Mesenchymal stem cell (in vitro differentiated cells and primary cell): Measurements from ENCODE around the gene OSBPL7.

ENCODE experiments used
- DNase-seq: peaks from one replicate; pipeline ENCODE4 v3.0.0-alpha.2; 2013
- H2AFZ ChIP-seq: one replicate; pipeline ENCODE4 v1.6.1; 2013; ENCODE audit warnings: low read depth, mild to moderate bottlenecking, control low read depth, inconsistent platforms, low read length, moderate library complexity
- H2AK5ac ChIP-seq: 2 replicates; pipeline ENCODE4 v1.6.1; 2013; ENCODE audit warnings: low read length, moderate library complexity, mild to moderate bottlenecking, inconsistent platforms; ENCODE audit not compliant: severe bottlenecking
- H2BK120ac ChIP-seq: one replicate; pipeline ENCODE4 v1.6.1; 2013; ENCODE audit warnings: low read depth, mild to moderate bottlenecking, inconsistent platforms, low read length, moderate library complexity
- H2BK12ac ChIP-seq, 2 experiments: one replicate each; pipeline ENCODE4 v1.6.1; 2013; ENCODE audit warnings: inconsistent platforms in 2 of 2, low read length in 2 of 2, mild to moderate bottlenecking in 2 of 2, moderate library complexity in 2 of 2, control low read depth in 1 of 2
- H2BK15ac ChIP-seq: one replicate; pipeline ENCODE4 v1.6.1; 2013; ENCODE audit warnings: mild to moderate bottlenecking, low read depth, inconsistent platforms; ENCODE audit not compliant: poor library complexity, severe bottlenecking
- H2BK5ac ChIP-seq: 2 replicates; pipeline ENCODE4 v1.6.1; 2013; ENCODE audit warnings: low read depth, mild to moderate bottlenecking, low read length, control low read depth, inconsistent platforms; ENCODE audit not compliant: poor library complexity, severe bottlenecking
- H3K14ac ChIP-seq, 2 experiments: one replicate each; pipeline ENCODE4 v1.6.1; 2013; ENCODE audit warnings: inconsistent platforms in 2 of 2, low read length in 2 of 2, control low read depth in 1 of 2, mild to moderate bottlenecking in 1 of 2, moderate library complexity in 1 of 2
- H3K18ac ChIP-seq, 2 experiments: one replicate each; pipeline ENCODE4 v1.6.1; 2013; ENCODE audit warnings: inconsistent platforms in 2 of 2, low read length in 2 of 2, control low read depth in 1 of 2, low read depth in 1 of 2, mild to moderate bottlenecking in 1 of 2
- H3K23ac ChIP-seq, 2 experiments: one replicate each; pipeline ENCODE4 v1.6.1; 2013; ENCODE audit warnings: inconsistent platforms in 2 of 2, low read length in 2 of 2, mild to moderate bottlenecking in 2 of 2, moderate library complexity in 2 of 2, control low read depth in 1 of 2
- H3K27ac ChIP-seq: 2 replicates; pipeline ENCODE4 v1.5.1; 2013; ENCODE audit warnings: mild to moderate bottlenecking, moderate library complexity, low read length, control low read depth, inconsistent platforms; ENCODE audit not compliant: poor library complexity, severe bottlenecking
- H3K27me3 ChIP-seq, 2 experiments: 2 replicates each; pipeline versions ENCODE4 v1.6.1 to v1.7.0; 2013; ENCODE audit warnings: low read length in 2 of 2, mild to moderate bottlenecking in 2 of 2, moderate library complexity in 2 of 2, control low read depth in 1 of 2, inconsistent platforms in 1 of 2; ENCODE audit not compliant: control insufficient read depth in 1 of 2, insufficient read depth in 1 of 2
- H3K36me3 ChIP-seq, 2 experiments: 2 replicates each; pipeline versions ENCODE4 v1.6.1 to v1.7.0; 2013; ENCODE audit warnings: low read length in 2 of 2, control low read depth in 1 of 2, inconsistent platforms in 1 of 2, low read depth in 1 of 2, mild to moderate bottlenecking in 1 of 2; ENCODE audit not compliant: insufficient read depth in 2 of 2, control insufficient read depth in 1 of 2
- H3K4ac ChIP-seq, 2 experiments: one replicate each; pipeline ENCODE4 v1.6.1; 2013; ENCODE audit warnings: inconsistent platforms in 2 of 2, low read length in 2 of 2, mild to moderate bottlenecking in 2 of 2, moderate library complexity in 2 of 2, control low read depth in 1 of 2, low read depth in 1 of 2
- H3K4me1 ChIP-seq: 2 replicates; pipeline ENCODE4 v1.6.1; 2013; ENCODE audit warnings: low read depth, low read length, control low read depth; ENCODE audit not compliant: control insufficient read depth, insufficient read depth
- H3K4me2 ChIP-seq: 2 replicates; pipeline ENCODE4 v1.6.1; 2013; ENCODE audit warnings: low read length, mild to moderate bottlenecking, inconsistent platforms; ENCODE audit not compliant: poor library complexity, severe bottlenecking
- H3K4me3 ChIP-seq, 2 experiments: 2 replicates each; pipeline versions ENCODE4 v1.5.1 to v1.7.0; 2013; ENCODE audit warnings: low read length in 2 of 2, mild to moderate bottlenecking in 2 of 2, control low read depth in 1 of 2, low read depth in 1 of 2; ENCODE audit not compliant: insufficient read depth in 1 of 2
- H3K79me1 ChIP-seq: replicated peaks from 2 replicates; pipeline ENCODE4 v1.6.1; 2013; ENCODE audit warnings: mild to moderate bottlenecking, control low read depth, low read length, inconsistent platforms; ENCODE audit not compliant: poor library complexity, severe bottlenecking
- H3K9ac ChIP-seq: 2 replicates; pipeline ENCODE4 v1.7.0; 2013; ENCODE audit warnings: mild to moderate bottlenecking, low read length, moderate library complexity
- H3K9me3 ChIP-seq: 2 replicates; pipeline ENCODE4 v1.7.0; 2013; ENCODE audit warnings: mild to moderate bottlenecking, low read length; ENCODE audit not compliant: control insufficient read depth
- H4K8ac ChIP-seq: one replicate; pipeline ENCODE4 v1.6.1; 2013; ENCODE audit warnings: inconsistent platforms, mild to moderate bottlenecking, low read length, moderate library complexity
- H4K91ac ChIP-seq: one replicate; pipeline ENCODE4 v1.6.1; 2013; ENCODE audit warnings: mild to moderate bottlenecking, low read length, inconsistent platforms
- WGBS: methylation state at CpG from one replicate; pipeline ENCODE4 v1.1.7; 2013; ENCODE audit warnings: mixed read lengths; 5-methylcytosine and 5-hydroxymethylcytosine counted together

Gene OSBPL7

GRCh38 chr17:47821031-47821423 lies 567 bp downstream of the OSBPL7 start:
- Histone ChIP-seq H3K9ac (peak overlapping the region; percentile 86), H3K4me3 (peak overlapping the region; percentile 84 to 86), H4K91ac (peak overlapping the region; percentile 83), H3K4me2 (peak overlapping the region; percentile 93), H3K4ac (peak overlapping the region; percentile 53 to 76), H2BK15ac (no peak overlapping the region), H3K36me3 (peaks cover 37 to 62% of the 10 kb centered on the region in 2 experiments), H3K27ac (no peak overlapping the region), H2BK5ac (no peak overlapping the region), H3K27me3 (no peaks in the 10 kb centered on the region), H3K79me1 (peaks cover 25% of the 10 kb centered on the region), H2AK5ac (no peak overlapping the region), H3K23ac (no peak overlapping the region), H2AFZ (no peak overlapping the region), H3K9me3 (no peaks in the 10 kb centered on the region), H3K14ac (peak overlapping the region in 1 of 2 experiments; percentile 93), H2BK12ac (no peak overlapping the region), H2BK120ac (no peak overlapping the region), H3K18ac (peak overlapping the region in 1 of 2 experiments; percentile 66), H3K4me1 (peaks cover 20% of the 10 kb centered on the region), H4K8ac (peak overlapping the region; percentile 92)
- WGBS: 17% methylated on average over 4 of the region's 4 CpGs
- DNase-seq: no peak

- H3K4ac ChIP-seq: no peak overlapping the region
- H3K27ac ChIP-seq: no peak overlapping the region
- H3K4me1 ChIP-seq: peaks cover 20% of the 10 kb centered on the region
- H3K14ac ChIP-seq: no peak overlapping the region
- 80% methylated on average over 11 of the region's 12 CpGs for WGBS
- no peak overlapping the region for H2BK120ac ChIP-seq
- no peak overlapping the region for H3K23ac ChIP-seq
- peaks cover 22% of the 10 kb centered on the region for H3K79me1 ChIP-seq
- no peak overlapping the region for H2AFZ ChIP-seq
- H4K91ac ChIP-seq: no peak overlapping the region
- H2BK12ac ChIP-seq: no peak overlapping the region
- no peak overlapping the region for H2BK15ac ChIP-seq
- H2AK5ac ChIP-seq: no peak overlapping the region
- H3K36me3 ChIP-seq: peaks cover 38 to 66% of the 10 kb centered on the region in 2 experiments
- H3K9me3 ChIP-seq: no peaks in the 10 kb centered on the region
- H3K18ac ChIP-seq: no peak overlapping the region
- no peak overlapping the region for H2BK5ac ChIP-seq
- no peaks in the 10 kb centered on the region for H3K27me3 ChIP-seq
- H3K4me2 ChIP-seq: no peak overlapping the region
- no peak overlapping the region for H4K8ac ChIP-seq
- no peak for DNase-seq
- no peak overlapping the region for H3K4me3 ChIP-seq
- H3K9ac ChIP-seq: no peak overlapping the region
Measured at GRCh38 chr17:47820033-47820789, 1.4 kb downstream of the OSBPL7 start.

GRCh38 chr17:47819475-47819874 lies 2.1 kb downstream of the OSBPL7 start:
- peaks cover 37 to 70% of the 10 kb centered on the region in 2 experiments for H3K36me3 ChIP-seq
- H3K4me2 ChIP-seq: no peak overlapping the region
- no peak overlapping the region for H2BK120ac ChIP-seq
- no peak overlapping the region for H4K8ac ChIP-seq
- no peak overlapping the region for H3K4ac ChIP-seq
- no peak overlapping the region for H4K91ac ChIP-seq
- H2BK15ac ChIP-seq: no peak overlapping the region
- DNase-seq: no peak
- no peak overlapping the region for H3K27ac ChIP-seq
- H2AFZ ChIP-seq: no peak overlapping the region
- no peak overlapping the region for H2BK5ac ChIP-seq
- no peak overlapping the region for H3K23ac ChIP-seq
- no peak overlapping the region for H3K9ac ChIP-seq
- no peak overlapping the region for H2AK5ac ChIP-seq
- H3K9me3 ChIP-seq: no peaks in the 10 kb centered on the region
- H3K14ac ChIP-seq: no peak overlapping the region
- H3K18ac ChIP-seq: no peak overlapping the region
- no peak overlapping the region for H2BK12ac ChIP-seq
- no peaks in the 10 kb centered on the region for H3K27me3 ChIP-seq
- 88% methylated on average over 10 of the region's 10 CpGs for WGBS
- peaks cover 20% of the 10 kb centered on the region for H3K4me1 ChIP-seq
- peaks cover 22% of the 10 kb centered on the region for H3K79me1 ChIP-seq
- no peak overlapping the region for H3K4me3 ChIP-seq

- Histone ChIP-seq H3K79me1 (peaks cover 17% of the 10 kb centered on the region), H3K27me3 (peaks cover 0 to 3% of the 10 kb centered on the region in 2 experiments), H3K18ac (no peak overlapping the region), H2AK5ac (no peak overlapping the region), H3K4me3 (no peak overlapping the region), H3K14ac (no peak overlapping the region), H2BK5ac (no peak overlapping the region), H3K4me2 (no peak overlapping the region), H4K8ac (no peak overlapping the region), H2BK12ac (no peak overlapping the region), H2BK15ac (no peak overlapping the region), H3K27ac (no peak overlapping the region), H2BK120ac (no peak overlapping the region), H3K9me3 (no peaks in the 10 kb centered on the region), H4K91ac (no peak overlapping the region), H3K9ac (no peak overlapping the region), H3K23ac (no peak overlapping the region), H3K36me3 (peaks cover 23 to 71% of the 10 kb centered on the region in 2 experiments), H3K4me1 (peaks cover 20% of the 10 kb centered on the region), H3K4ac (no peak overlapping the region), H2AFZ (no peak overlapping the region)
- WGBS: 94% methylated on average over 11 of the region's 11 CpGs
- DNase-seq: no peak
Measured at GRCh38 chr17:47818002-47818695, 3.4 kb downstream of the OSBPL7 start.
